ENCODE data around the gene TRIM38.

The TRIM38 gene

GRCh38 chr6:26003102-26003694 lies 40.6 kb downstream of the TRIM38 start:
- Histone ChIP-seq H3K36me3 (ENCODE audit: control insufficient read depth in 2 of 2, insufficient read depth in 1 of 2, low read length in 2 of 2) (peaks cover 5 to 6% of the 10 kb centered on the region in 2 experiments; a peak in 2 of 3 replicates), H3K4me1 (ENCODE audit: control insufficient read depth, insufficient read depth, low read length) (no peaks in the 10 kb centered on the region), H3K27ac (ENCODE audit: extremely low read depth, low read depth, low read length) (no peak overlapping the region), H3K4me3 (ENCODE audit: low read depth, low read length) (no peak overlapping the region), H3K9me3 (ENCODE audit: control insufficient read depth, insufficient read depth, low read depth, low read length) (no peaks in the 10 kb centered on the region)
- TF ChIP-seq ZBTB8A (tag by site-specific recombination; IDR thresholded peaks at IDR 0.05) (0 out of 2 replicates have a peak, but pooled peaks have one; percentile 30), ZNF174 (tag by site-specific recombination; IDR thresholded peaks at IDR 0.05) (no peak), ZNF660 (tag by site-specific recombination; IDR thresholded peaks at IDR 0.05) (peak; percentile 36; the same call in 1 of the 2 replicates), REST (tag by site-specific recombination; IDR thresholded peaks at IDR 0.05) (no peak), ZNF654 (tag by site-specific recombination; IDR thresholded peaks at IDR 0.05; ENCODE audit: low read depth) (peak; percentile 70), ELK4 (IDR thresholded peaks at IDR 0.05; ENCODE audit: borderline replicate concordance, low read depth, low read length) (no peak), ZNF148 (tag by site-specific recombination; IDR thresholded peaks at IDR 0.05; ENCODE audit: borderline replicate concordance) (no peak), PATZ1 (tag by site-specific recombination; IDR thresholded peaks at IDR 0.05) (0 out of 2 replicates have a peak, but pooled peaks have one; percentile 25)
- ChIA-PET CTCF (interaction anchor here (0.5 to 8.3 kb wide), 49 partner anchors 10 to 1897 kb away, joined by 3 to 198 read pairs (median 4); partner anchors contain the start of gene TRIM38), POLR2A (interaction anchor here (1.5 to 4.9 kb wide), 3 partner anchors 11 to 23 kb away, joined by 4 to 23 read pairs (median 22); a partner anchor contains a TSS)

- POLR2A ChIA-PET: interaction anchor here (0.6 to 4.3 kb wide), 4 partner anchors 10 to 31 kb away, joined by 3 to 23 read pairs (median 4); a partner anchor contains a TSS
- H3K27ac ChIP-seq (ENCODE audit: extremely low read depth, low read depth, low read length): no peak overlapping the region
- CTCF ChIA-PET: interaction anchor here (0.5 to 8.3 kb wide), 5 partner anchors 8 to 1141 kb away, joined by 3 to 198 read pairs (median 9); a partner anchor contains a TSS
- H3K9me3 ChIP-seq (ENCODE audit: control insufficient read depth, insufficient read depth, low read depth, low read length): no peaks in the 10 kb centered on the region
- H3K4me3 ChIP-seq (ENCODE audit: low read depth, low read length): no peak overlapping the region
- no peaks in the 10 kb centered on the region for H3K36me3 ChIP-seq (ENCODE audit: control insufficient read depth in 2 of 2, insufficient read depth in 1 of 2, low read length in 2 of 2)
- H3K4me1 ChIP-seq (ENCODE audit: control insufficient read depth, insufficient read depth, low read length): 0 out of 2 replicates have a peak, but pooled peaks cover 4% of the 10 kb centered on the region
- TF ChIP-seq ZNF473 (tag by site-specific recombination; IDR thresholded peaks at IDR 0.05): no peak
- no peak for TF ChIP-seq KLF16 (tag by site-specific recombination; IDR thresholded peaks at IDR 0.05)
- TF ChIP-seq KLF10 (tag by site-specific recombination; IDR thresholded peaks at IDR 0.05): no peak
- no peak for TF ChIP-seq ZNF248 (tag by site-specific recombination; IDR thresholded peaks at IDR 0.05)
- TF ChIP-seq ZNF394 (tag by site-specific recombination; IDR thresholded peaks at IDR 0.05; ENCODE audit: borderline replicate concordance): no peak
- no peak for TF ChIP-seq KLF1 (tag by site-specific recombination; IDR thresholded peaks at IDR 0.05)
- TF ChIP-seq ZNF558 (tag by site-specific recombination; IDR thresholded peaks at IDR 0.05): no peak
- TF ChIP-seq ZNF112 (tag by site-specific recombination; IDR thresholded peaks at IDR 0.05): no peak
- TF ChIP-seq ZNF510 (tag by site-specific recombination; IDR thresholded peaks at IDR 0.05; ENCODE audit: insufficient replicate concordance): no peak
- TF ChIP-seq ZNF292 (tag by site-specific recombination; IDR thresholded peaks at IDR 0.05; ENCODE audit: borderline replicate concordance, low read depth): no peak
- no peak for TF ChIP-seq ZNF37A (tag by site-specific recombination; IDR thresholded peaks at IDR 0.05)
- TF ChIP-seq KLF7 (tag by site-specific recombination; IDR thresholded peaks at IDR 0.05; ENCODE audit: borderline replicate concordance): no peak
- TF ChIP-seq SCRT1 (tag by site-specific recombination; IDR thresholded peaks at IDR 0.05; ENCODE audit: borderline replicate concordance): no peak
- no peak for TF ChIP-seq GLI2 (tag by site-specific recombination; IDR thresholded peaks at IDR 0.05; ENCODE audit: borderline replicate concordance, low read depth)
- no peak for TF ChIP-seq ZNF23 (tag by site-specific recombination; IDR thresholded peaks at IDR 0.05; ENCODE audit: borderline replicate concordance)
Observed at GRCh38 chr6:26006086-26006939, 43.7 kb downstream of the TRIM38 start.
